ENCODE data around the gene TOM1L2. TPM values are rescaled to one million over a fixed set of nuclear protein-coding genes. Genes with fewer than 3 reads are reported as not detected.

The TOM1L2 gene
- total and polyA plus RNA-seq, 2 experiments from 2014 or later: 25.5 to 31.0 TPM

GRCh38 chr17:17988427-17988945, 16.3 kb upstream of the TOM1L2 start:
- WGBS, 2 experiments (ENCODE audit: low coverage in 1 of 2, low lambda C conversion rate in 2 of 2, missing lambda C conversion rate in 2 of 2): 77 to 85% methylated on average over 7 of the region's 7 CpGs
- TF ChIP-seq EZH2phosphoT487 (IDR thresholded peaks at IDR 0.05; ENCODE audit: insufficient read depth, low read depth): no peak
- TF ChIP-seq EZH2 (IDR thresholded peaks at IDR 0.05; ENCODE audit: insufficient read depth, poor library complexity, severe bottlenecking): no peak

GRCh38 chr17:17987901-17988300, 15.7 kb upstream of the TOM1L2 start:
- Histone ChIP-seq H3K9me2 (ENCODE audit: insufficient read depth) (no peaks in the 10 kb centered on the region), H3K4me1 (ENCODE audit: insufficient read depth) (peaks cover 18% of the 10 kb centered on the region), H3K9ac (no peak overlapping the region), H3K4me2 (ENCODE audit: unreplicated experiment) (no peak overlapping the region), H3K27ac (no peak overlapping the region), H3F3A (ENCODE audit: insufficient read depth) (peaks cover 10% of the 10 kb centered on the region; the same call in 1 of the 2 replicates), H3K27me3 (replicated peaks; ENCODE audit: insufficient read depth) (no peaks in the 10 kb centered on the region), H3K9me3 (ENCODE audit: low read depth) (no peaks in the 10 kb centered on the region), H4K20me1 (ENCODE audit: insufficient read depth) (no peaks in the 10 kb centered on the region), H3K79me2 (ENCODE audit: insufficient read depth) (no peaks in the 10 kb centered on the region), H2AFZ (no peak overlapping the region), H3K36me3 (ENCODE audit: low read depth) (no peaks in the 10 kb centered on the region), H3K4me3 (no peak overlapping the region)
- WGBS, 2 experiments (ENCODE audit: low coverage in 1 of 2, low lambda C conversion rate in 2 of 2, missing lambda C conversion rate in 2 of 2): 65 to 79% methylated on average over 14 of the region's 14 CpGs
- TF ChIP-seq EZH2 (IDR thresholded peaks at IDR 0.05; ENCODE audit: insufficient read depth, poor library complexity, severe bottlenecking) (no peak), EZH2phosphoT487 (IDR thresholded peaks at IDR 0.05; ENCODE audit: insufficient read depth, low read depth) (no peak)
- no peak for DNase-seq
- in situ Hi-C loops (cut with MboI): no loop called here

More at GRCh38 chr17:17988427-17988945, 16.3 kb upstream of the TOM1L2 start:
- Histone ChIP-seq H3K9me3 (ENCODE audit: low read depth) (no peaks in the 10 kb centered on the region), H3K27ac (no peak overlapping the region), H3K4me1 (ENCODE audit: insufficient read depth) (peaks cover 18% of the 10 kb centered on the region), H3K4me3 (no peak overlapping the region), H3F3A (ENCODE audit: insufficient read depth) (peaks cover 10% of the 10 kb centered on the region; the same call in 1 of the 2 replicates), H3K79me2 (ENCODE audit: insufficient read depth) (no peaks in the 10 kb centered on the region), H3K9ac (no peak overlapping the region), H2AFZ (no peak overlapping the region), H4K20me1 (ENCODE audit: insufficient read depth) (no peaks in the 10 kb centered on the region), H3K9me2 (ENCODE audit: insufficient read depth) (no peaks in the 10 kb centered on the region), H3K4me2 (ENCODE audit: unreplicated experiment) (no peak overlapping the region), H3K27me3 (replicated peaks; ENCODE audit: insufficient read depth) (no peaks in the 10 kb centered on the region), H3K36me3 (ENCODE audit: low read depth) (no peaks in the 10 kb centered on the region)
- in situ Hi-C loops (cut with MboI): no loop called here
- DNase-seq: no peak

DNA sequence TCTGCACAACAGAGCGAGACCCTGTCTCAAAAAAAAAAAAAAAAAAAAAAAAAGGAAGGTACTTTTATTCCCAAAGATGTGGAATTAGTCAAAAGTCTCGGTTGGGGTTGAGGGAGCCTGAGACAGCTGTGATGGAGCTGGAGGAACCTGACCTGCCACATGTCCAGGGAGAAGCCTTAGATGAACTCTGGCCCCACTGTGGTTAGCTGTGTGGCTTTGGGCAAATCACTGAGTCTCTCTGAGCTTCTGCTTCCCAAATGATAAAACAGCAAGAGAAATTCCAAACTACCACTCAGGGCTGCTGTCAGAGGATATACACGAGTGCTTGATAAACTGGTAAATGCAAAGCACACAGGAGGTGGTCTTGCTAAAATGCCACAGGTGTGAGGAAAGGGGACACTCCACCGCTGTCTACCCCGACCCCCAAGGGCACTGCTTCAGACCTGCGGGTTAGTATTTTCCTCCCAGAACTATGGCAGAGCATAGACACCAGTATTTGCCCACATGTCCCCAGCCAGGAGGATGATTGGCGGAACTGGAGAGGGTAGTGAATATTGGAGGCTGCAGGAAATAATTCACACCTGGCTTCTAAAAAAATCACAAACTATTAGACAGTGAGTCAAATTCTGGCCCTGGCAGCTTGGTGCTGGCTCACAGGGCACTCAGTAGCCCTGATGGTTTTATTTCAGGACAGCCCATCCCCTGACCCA, 15.1 kb upstream of the TOM1L2 start:
- no peaks in the 10 kb centered on the region for H3K79me2 ChIP-seq (ENCODE audit: insufficient read depth)
- TF ChIP-seq EZH2phosphoT487 (IDR thresholded peaks at IDR 0.05; ENCODE audit: insufficient read depth, low read depth) (no peak), EZH2 (IDR thresholded peaks at IDR 0.05; ENCODE audit: insufficient read depth, poor library complexity, severe bottlenecking) (no peak)
- H2AFZ ChIP-seq: no peak overlapping the region
- peaks cover 18% of the 10 kb centered on the region for H3K4me1 ChIP-seq (ENCODE audit: insufficient read depth)
- WGBS, 2 experiments (ENCODE audit: low coverage in 1 of 2, low lambda C conversion rate in 2 of 2, missing lambda C conversion rate in 2 of 2): 81 to 83% methylated on average over 7 of the region's 7 CpGs
- DNase-seq: no peak
- no peaks in the 10 kb centered on the region for H3K9me3 ChIP-seq (ENCODE audit: low read depth)
- H3K9ac ChIP-seq: no peak overlapping the region
- H3K27me3 ChIP-seq (replicated peaks; ENCODE audit: insufficient read depth): no peaks in the 10 kb centered on the region
- in situ Hi-C loops (cut with MboI): no loop called here
- H3K4me2 ChIP-seq (ENCODE audit: unreplicated experiment): no peak overlapping the region
- H3K4me3 ChIP-seq: no peak overlapping the region
- H3K36me3 ChIP-seq (ENCODE audit: low read depth): no peaks in the 10 kb centered on the region
- H3K27ac ChIP-seq: no peak overlapping the region
- H4K20me1 ChIP-seq (ENCODE audit: insufficient read depth): no peaks in the 10 kb centered on the region
- peaks cover 10% of the 10 kb centered on the region; the same call in 1 of the 2 replicates for H3F3A ChIP-seq (ENCODE audit: insufficient read depth)
- no peaks in the 10 kb centered on the region for H3K9me2 ChIP-seq (ENCODE audit: insufficient read depth)

DNA sequence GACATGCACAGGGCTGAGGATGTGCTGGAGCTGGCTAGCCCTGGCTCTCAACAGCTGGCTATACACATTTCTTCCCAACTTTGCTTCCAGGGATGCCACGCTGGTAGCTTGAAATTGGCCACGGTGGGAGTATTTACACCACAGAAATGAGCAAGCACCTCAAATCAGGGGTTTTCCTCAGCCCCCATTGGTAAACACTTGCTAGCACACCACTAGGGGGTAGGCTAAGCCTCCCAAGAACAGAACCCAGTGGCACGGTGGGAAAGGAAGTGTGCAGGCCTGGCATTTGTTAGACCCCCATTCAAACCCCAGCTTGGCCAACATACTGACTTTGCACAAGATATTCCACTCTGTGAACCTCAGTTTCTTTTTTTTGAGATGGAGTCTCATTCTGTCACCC, 13.4 kb upstream of the TOM1L2 start:
- H2AFZ ChIP-seq: no peak overlapping the region
- no peak overlapping the region for H3K9ac ChIP-seq
- WGBS, 2 experiments (ENCODE audit: low coverage in 1 of 2, low lambda C conversion rate in 2 of 2, missing lambda C conversion rate in 2 of 2): 68 to 71% methylated on average over 3 of the region's 3 CpGs
- no peak overlapping the region for H3K4me3 ChIP-seq
- peak; percentile 31 for DNase-seq
- no peaks in the 10 kb centered on the region for H4K20me1 ChIP-seq (ENCODE audit: insufficient read depth)
- no peak overlapping the region for H3K4me2 ChIP-seq (ENCODE audit: unreplicated experiment)
- no peaks in the 10 kb centered on the region for H3K9me2 ChIP-seq (ENCODE audit: insufficient read depth)
- in situ Hi-C loops (cut with MboI): no loop called here
- no peak for TF ChIP-seq EZH2phosphoT487 (IDR thresholded peaks at IDR 0.05; ENCODE audit: insufficient read depth, low read depth)
- no peak for TF ChIP-seq EZH2 (IDR thresholded peaks at IDR 0.05; ENCODE audit: insufficient read depth, poor library complexity, severe bottlenecking)
- H3K27me3 ChIP-seq (replicated peaks; ENCODE audit: insufficient read depth): no peaks in the 10 kb centered on the region
- H3K79me2 ChIP-seq (ENCODE audit: insufficient read depth): no peaks in the 10 kb centered on the region
- no peak overlapping the region for H3K27ac ChIP-seq
- H3K4me1 ChIP-seq (ENCODE audit: insufficient read depth): peaks cover 7% of the 10 kb centered on the region
- H3F3A ChIP-seq (ENCODE audit: insufficient read depth): peaks cover 3% of the 10 kb centered on the region; the same call in 1 of the 2 replicates
- H3K9me3 ChIP-seq (ENCODE audit: low read depth): no peaks in the 10 kb centered on the region
- H3K36me3 ChIP-seq (ENCODE audit: low read depth): no peaks in the 10 kb centered on the region
